ENCODE measurements around the gene PGPEP1.

Gene PGPEP1

DNA sequence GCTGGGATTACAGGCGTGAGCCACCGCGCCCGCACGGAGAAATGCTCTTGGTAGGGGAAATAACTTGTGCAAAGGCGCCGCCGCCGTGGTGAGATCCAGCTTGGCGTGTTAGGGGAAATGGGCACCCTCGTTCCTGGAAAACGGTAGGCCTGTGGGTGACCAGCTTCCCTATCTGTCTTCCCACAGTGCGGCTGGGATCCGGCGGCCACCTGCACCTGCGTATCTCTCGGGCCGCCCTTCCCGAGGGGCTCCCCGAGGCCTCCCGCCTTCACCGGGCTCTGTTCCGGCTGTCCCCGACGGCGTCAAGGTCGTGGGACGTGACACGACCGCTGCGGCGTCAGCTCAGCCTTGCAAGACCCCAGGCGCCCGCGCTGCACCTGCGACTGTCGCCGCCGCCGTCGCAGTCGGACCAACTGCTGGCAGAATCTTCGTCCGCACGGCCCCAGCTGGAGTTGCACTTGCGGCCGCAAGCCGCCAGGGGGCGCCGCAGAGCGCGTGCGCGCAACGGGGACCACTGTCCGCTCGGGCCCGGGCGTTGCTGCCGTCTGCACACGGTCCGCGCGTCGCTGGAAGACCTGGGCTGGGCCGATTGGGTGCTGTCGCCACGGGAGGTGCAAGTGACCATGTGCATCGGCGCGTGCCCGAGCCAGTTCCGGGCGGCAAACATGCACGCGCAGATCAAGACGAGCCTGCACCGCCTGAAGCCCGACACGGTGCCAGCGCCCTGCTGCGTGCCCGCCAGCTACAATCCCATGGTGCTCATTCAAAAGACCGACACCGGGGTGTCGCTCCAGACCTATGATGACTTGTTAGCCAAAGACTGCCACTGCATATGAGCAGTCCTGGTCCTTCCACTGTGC, 47.9 kb downstream of the PGPEP1 start:
- no peak overlapping the region; the same call in 1 of the 2 replicates for H3K9ac ChIP-seq (ENCODE audit: low read depth, low read length)
- H3K9me3 ChIP-seq (ENCODE audit: insufficient read depth, low read depth, low read length): no peaks in the 10 kb centered on the region
- H3K4me3 ChIP-seq (ENCODE audit: low read length): peak overlapping the region; percentile 38
- peaks cover 6% of the 10 kb centered on the region; the same call in 1 of the 2 replicates for H3K4me1 ChIP-seq (ENCODE audit: insufficient read depth, low read length)
- H3K27ac ChIP-seq (ENCODE audit: low read depth, low read length): no peak overlapping the region
- 27% methylated on average over 86 of the region's 86 CpGs for WGBS
- no peaks in the 10 kb centered on the region for H3K36me3 ChIP-seq (ENCODE audit: insufficient read depth, low read length)
- H3K27me3 ChIP-seq (ENCODE audit: insufficient read depth, low read length): peaks cover 25% of the 10 kb centered on the region

DNA sequence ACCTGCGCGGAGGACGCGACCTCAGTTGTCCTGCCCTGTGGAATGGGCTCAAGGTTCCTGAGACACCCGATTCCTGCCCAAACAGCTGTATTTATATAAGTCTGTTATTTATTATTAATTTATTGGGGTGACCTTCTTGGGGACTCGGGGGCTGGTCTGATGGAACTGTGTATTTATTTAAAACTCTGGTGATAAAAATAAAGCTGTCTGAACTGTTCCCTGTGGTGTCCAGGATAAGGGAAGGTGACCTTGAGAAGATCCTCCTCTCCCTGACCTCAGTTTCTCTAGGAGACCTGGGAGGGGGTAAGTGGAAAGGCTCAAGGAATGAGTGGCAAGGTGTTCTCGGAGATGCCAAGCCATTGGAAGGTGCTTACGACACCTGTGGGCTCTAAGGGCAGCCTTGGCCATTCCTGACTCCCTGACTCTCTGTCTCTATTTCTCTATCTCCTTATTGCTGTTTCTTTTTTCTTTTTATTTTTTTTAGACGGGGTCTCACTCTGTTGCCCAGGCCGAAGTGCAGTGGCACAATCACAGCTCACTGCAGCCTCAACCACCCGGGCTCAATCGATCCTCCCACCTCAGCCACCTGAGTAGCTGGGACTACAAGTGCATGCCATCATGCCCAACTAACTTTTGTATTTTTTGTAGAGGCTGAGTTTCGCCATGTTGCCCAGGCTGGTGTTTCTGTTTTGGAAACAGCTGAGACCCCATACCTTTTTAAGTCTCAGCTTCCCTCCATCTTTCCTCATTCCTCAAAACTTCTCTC, 48.7 kb downstream of the PGPEP1 start:
- Histone ChIP-seq H3K27me3 (ENCODE audit: insufficient read depth, low read length) (peaks cover 25% of the 10 kb centered on the region), H3K4me3 (ENCODE audit: low read length) (no peak overlapping the region), H3K4me1 (ENCODE audit: insufficient read depth, low read length) (peaks cover 6% of the 10 kb centered on the region; the same call in 1 of the 2 replicates), H3K9ac (ENCODE audit: low read depth, low read length) (no peak overlapping the region), H3K27ac (ENCODE audit: low read depth, low read length) (no peak overlapping the region), H3K36me3 (ENCODE audit: insufficient read depth, low read length) (no peaks in the 10 kb centered on the region), H3K9me3 (ENCODE audit: insufficient read depth, low read depth, low read length) (no peaks in the 10 kb centered on the region)
- WGBS: 91% methylated on average over 12 of the region's 13 CpGs

DNA sequence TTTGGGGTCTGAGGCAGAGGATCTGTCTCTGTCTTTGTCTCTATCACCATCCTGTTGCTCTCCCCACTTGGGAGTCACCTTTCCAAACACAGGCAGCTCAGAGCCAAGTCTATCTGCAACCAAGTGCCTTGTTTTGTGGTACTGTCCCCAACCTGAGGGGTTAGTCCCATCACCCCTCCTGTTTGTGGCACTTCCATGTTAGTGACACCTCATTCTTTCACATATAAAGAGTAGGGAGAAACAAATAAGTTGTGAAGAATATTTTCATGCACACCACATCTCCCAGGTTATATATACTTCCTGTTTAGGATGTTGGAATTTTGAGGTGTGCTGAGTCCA, 49.3 kb downstream of the PGPEP1 start:
- H3K27ac ChIP-seq (ENCODE audit: low read depth, low read length): no peak overlapping the region
- no peak overlapping the region for H3K4me3 ChIP-seq (ENCODE audit: low read length)
- no peaks in the 10 kb centered on the region for H3K9me3 ChIP-seq (ENCODE audit: insufficient read depth, low read depth, low read length)
- H3K4me1 ChIP-seq (ENCODE audit: insufficient read depth, low read length): peaks cover 6% of the 10 kb centered on the region; the same call in 1 of the 2 replicates
- H3K9ac ChIP-seq (ENCODE audit: low read depth, low read length): no peak overlapping the region
- H3K36me3 ChIP-seq (ENCODE audit: insufficient read depth, low read length): no peaks in the 10 kb centered on the region
- peaks cover 25% of the 10 kb centered on the region for H3K27me3 ChIP-seq (ENCODE audit: insufficient read depth, low read length)

DNA sequence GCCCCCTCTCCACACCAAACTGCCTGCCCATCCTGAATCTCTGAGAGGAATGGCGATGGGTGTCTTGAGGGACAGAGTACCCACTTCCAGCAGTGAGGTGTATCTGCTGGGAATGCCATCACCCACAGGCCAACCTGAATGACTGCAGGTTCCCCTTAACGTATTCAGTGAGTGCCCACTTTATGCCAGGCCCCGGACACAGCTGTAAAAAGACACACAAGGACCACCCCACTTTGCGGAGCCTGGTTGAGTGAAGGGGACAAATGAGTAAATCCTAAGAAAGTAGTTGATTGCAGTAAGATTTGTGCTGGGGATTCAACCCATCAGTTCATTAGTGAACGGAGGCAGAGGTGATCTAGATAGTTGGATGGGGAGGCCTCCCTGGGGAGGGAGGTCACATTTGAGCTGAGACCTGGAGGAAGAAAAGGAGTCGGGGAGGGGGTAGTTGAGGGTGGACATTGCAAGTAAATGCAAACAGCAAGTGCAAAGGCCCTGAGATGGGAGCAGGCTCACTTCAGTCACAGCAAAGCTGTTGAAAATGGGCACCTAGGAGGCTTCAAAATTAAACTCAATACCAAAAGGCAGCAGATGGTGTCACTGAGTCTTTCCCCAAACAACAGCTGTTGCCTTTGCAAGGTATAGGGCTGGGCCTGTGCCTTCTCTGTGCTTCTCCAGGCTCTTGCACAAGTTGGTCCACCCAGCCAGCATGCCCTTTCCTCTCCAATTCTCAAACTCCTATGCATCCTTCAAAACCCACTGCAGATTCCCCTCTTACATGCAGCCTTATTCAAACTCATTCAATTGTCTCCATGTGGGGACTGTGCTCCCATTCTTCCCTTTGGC, 49.9 kb downstream of the PGPEP1 start:
- H3K27me3 ChIP-seq (ENCODE audit: insufficient read depth, low read length): peaks cover 25% of the 10 kb centered on the region
- no peak overlapping the region for H3K27ac ChIP-seq (ENCODE audit: low read depth, low read length)
- peaks cover 6% of the 10 kb centered on the region; the same call in 1 of the 2 replicates for H3K4me1 ChIP-seq (ENCODE audit: insufficient read depth, low read length)
- H3K9me3 ChIP-seq (ENCODE audit: insufficient read depth, low read depth, low read length): no peaks in the 10 kb centered on the region
- 89% methylated on average over 6 of the region's 6 CpGs for WGBS
- H3K9ac ChIP-seq (ENCODE audit: low read depth, low read length): no peak overlapping the region
- no peak overlapping the region for H3K4me3 ChIP-seq (ENCODE audit: low read length)
- no peaks in the 10 kb centered on the region for H3K36me3 ChIP-seq (ENCODE audit: insufficient read depth, low read length)

DNA sequence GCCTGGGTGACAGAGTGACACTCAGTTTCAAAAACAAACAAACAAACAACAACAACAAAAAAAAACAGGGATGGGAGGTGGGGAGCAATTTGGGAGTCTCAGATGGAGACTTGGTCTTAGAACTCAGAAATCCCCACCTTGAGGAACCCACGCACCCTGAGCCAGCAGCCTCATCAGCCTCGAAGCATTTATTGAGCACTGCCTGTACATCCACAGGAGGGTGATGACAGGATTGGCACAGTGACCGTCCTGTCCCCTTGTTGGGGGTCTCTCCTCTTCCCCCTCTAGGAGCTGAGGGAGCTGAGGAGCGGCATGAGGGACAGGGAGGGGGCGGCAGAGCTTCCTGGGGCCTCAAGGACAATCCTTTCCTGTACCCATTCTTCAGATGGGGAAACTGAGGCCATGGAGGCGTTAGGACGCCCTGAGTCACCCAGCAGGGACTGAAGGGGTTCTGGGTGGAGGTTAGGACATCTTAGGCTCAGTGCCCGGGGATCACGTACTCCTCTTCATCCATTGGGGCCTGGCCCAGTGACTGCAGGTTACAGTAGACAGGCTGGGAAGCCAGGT, 51.2 kb downstream of the PGPEP1 start:
- Histone ChIP-seq H3K36me3 (ENCODE audit: insufficient read depth, low read length) (no peaks in the 10 kb centered on the region), H3K27ac (ENCODE audit: low read depth, low read length) (no peak overlapping the region), H3K9me3 (ENCODE audit: insufficient read depth, low read depth, low read length) (no peaks in the 10 kb centered on the region), H3K4me1 (ENCODE audit: insufficient read depth, low read length) (no peaks in the 10 kb centered on the region), H3K27me3 (ENCODE audit: insufficient read depth, low read length) (peaks cover 25% of the 10 kb centered on the region), H3K4me3 (ENCODE audit: low read length) (no peak overlapping the region), H3K9ac (ENCODE audit: low read depth, low read length) (no peak overlapping the region)
- WGBS: 84% methylated on average over 7 of the region's 9 CpGs

DNA sequence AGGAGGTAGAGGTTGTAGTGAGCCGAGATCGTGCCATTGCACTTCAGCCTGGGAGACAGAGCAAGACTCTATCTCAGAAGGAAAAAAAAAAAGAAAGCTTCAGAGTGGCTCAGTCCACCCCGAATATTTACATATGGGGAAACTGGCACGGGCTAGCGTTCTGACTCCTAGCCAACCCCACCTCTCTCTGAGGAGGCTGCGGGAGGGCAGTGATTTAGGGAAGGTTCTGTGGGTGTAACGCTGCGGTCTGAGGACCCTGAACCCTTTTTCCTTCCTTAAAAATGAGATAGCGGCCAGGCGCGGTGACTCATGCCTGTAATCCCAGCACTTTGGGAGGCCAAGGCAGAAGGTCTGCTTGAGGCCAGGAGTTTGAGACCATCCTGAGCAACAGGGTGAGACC, 52.0 kb downstream of the PGPEP1 start:
- no peaks in the 10 kb centered on the region for H3K9me3 ChIP-seq (ENCODE audit: insufficient read depth, low read depth, low read length)
- H3K27me3 ChIP-seq (ENCODE audit: insufficient read depth, low read length): peaks cover 18% of the 10 kb centered on the region
- no peaks in the 10 kb centered on the region for H3K4me1 ChIP-seq (ENCODE audit: insufficient read depth, low read length)
- H3K27ac ChIP-seq (ENCODE audit: low read depth, low read length): no peak overlapping the region
- H3K9ac ChIP-seq (ENCODE audit: low read depth, low read length): no peak overlapping the region
- no peaks in the 10 kb centered on the region for H3K36me3 ChIP-seq (ENCODE audit: insufficient read depth, low read length)
- H3K4me3 ChIP-seq (ENCODE audit: low read length): no peak overlapping the region
- 90% methylated on average over 11 of the region's 11 CpGs for WGBS

DNA sequence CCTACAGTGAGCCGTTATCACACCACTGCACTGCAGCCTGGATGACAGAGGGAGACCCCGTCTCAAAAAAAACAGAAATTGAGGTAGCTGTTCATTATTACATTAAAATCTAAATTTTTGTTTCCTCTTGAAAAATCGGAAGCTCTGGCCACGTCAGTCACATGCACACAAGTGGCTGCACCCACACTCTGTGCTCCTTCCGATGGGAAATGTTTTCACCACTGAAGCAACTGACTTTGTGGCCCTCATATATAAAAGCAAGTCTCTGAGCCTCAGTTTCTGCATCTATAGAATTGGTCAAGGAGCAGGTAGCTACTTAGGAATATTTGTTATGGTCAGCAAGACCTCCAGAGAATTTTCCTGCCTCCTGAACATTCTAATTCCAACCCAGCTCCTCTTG, 52.5 kb downstream of the PGPEP1 start:
- WGBS: 92% methylated on average over 4 of the region's 5 CpGs
- no peaks in the 10 kb centered on the region for H3K9me3 ChIP-seq (ENCODE audit: insufficient read depth, low read depth, low read length)
- no peak overlapping the region for H3K27ac ChIP-seq (ENCODE audit: low read depth, low read length)
- H3K36me3 ChIP-seq (ENCODE audit: insufficient read depth, low read length): no peaks in the 10 kb centered on the region
- no peak overlapping the region for H3K4me3 ChIP-seq (ENCODE audit: low read length)
- peaks cover 13% of the 10 kb centered on the region for H3K27me3 ChIP-seq (ENCODE audit: insufficient read depth, low read length)
- H3K4me1 ChIP-seq (ENCODE audit: insufficient read depth, low read length): no peaks in the 10 kb centered on the region
- no peak overlapping the region for H3K9ac ChIP-seq (ENCODE audit: low read depth, low read length)

DNA sequence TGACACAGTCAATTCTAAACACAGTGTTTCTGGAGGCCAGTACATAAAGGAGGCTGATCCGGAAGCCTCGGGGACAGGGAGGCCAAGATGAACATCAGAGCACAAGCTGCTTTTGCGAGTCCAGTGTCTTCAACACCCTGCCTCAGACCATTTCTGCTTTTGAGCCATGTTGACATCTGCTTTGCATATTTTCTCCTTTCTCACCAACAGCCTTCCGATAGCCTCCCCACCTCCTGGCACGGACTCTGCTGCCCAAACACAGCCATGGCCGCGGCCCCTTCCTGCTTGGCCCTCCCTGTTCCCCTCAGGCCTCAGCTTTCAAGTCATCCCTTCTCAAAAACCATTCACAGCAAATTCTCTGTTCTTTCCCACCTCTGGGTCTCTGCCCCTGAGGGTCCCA, 53.4 kb downstream of the PGPEP1 start:
- H3K27me3 ChIP-seq (ENCODE audit: insufficient read depth, low read length): peaks cover 4% of the 10 kb centered on the region
- no peak overlapping the region for H3K4me3 ChIP-seq (ENCODE audit: low read length)
- no peaks in the 10 kb centered on the region for H3K9me3 ChIP-seq (ENCODE audit: insufficient read depth, low read depth, low read length)
- no peak overlapping the region for H3K27ac ChIP-seq (ENCODE audit: low read depth, low read length)
- no peaks in the 10 kb centered on the region for H3K4me1 ChIP-seq (ENCODE audit: insufficient read depth, low read length)
- no peak overlapping the region for H3K9ac ChIP-seq (ENCODE audit: low read depth, low read length)
- 92% methylated on average over 7 of the region's 7 CpGs for WGBS
- no peaks in the 10 kb centered on the region for H3K36me3 ChIP-seq (ENCODE audit: insufficient read depth, low read length)

DNA sequence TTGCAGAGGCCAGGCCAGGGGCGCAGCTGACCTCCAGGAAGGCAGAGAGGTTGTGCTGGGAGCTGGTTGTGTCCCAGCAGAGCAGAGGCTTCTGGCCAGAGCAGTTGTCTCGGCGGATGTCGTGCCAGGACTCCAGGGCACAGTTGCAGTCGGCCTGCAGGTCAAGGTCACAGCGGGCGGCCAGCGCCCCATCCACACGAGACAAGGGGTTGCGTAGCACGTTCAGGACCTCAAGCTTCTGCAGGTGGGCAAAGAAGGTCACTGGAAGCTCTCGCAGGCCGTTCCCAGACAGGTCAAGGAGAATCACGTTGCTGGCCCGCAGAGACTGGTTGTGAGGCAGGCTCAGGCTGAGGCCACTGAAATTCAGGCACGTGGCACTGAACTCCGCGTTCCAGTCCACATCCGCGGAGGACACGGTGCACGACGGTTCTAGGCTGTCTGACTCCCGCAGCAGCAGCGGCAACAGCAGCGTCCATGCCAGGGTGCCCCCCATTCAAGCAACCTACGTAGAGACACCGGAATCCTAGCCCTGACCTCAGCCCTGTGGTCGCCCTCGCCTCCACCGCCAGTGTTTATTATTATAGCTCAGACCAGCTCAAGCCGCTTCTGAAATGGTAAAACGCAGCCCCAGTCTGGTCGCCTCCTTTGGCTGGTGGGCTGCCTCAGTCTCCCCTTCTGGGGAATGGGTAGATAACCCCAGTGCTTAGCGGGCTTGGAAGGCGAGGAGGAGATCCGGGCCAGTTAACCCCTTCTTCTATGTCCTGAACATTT, 56.3 kb downstream of the PGPEP1 start:
- no peak overlapping the region for H3K27ac ChIP-seq (ENCODE audit: low read depth, low read length)
- H3K9me3 ChIP-seq (ENCODE audit: insufficient read depth, low read depth, low read length): no peaks in the 10 kb centered on the region
- H3K4me1 ChIP-seq (ENCODE audit: insufficient read depth, low read length): no peaks in the 10 kb centered on the region
- 85% methylated on average over 37 of the region's 37 CpGs for WGBS
- no peak overlapping the region for H3K4me3 ChIP-seq (ENCODE audit: low read length)
- H3K36me3 ChIP-seq (ENCODE audit: insufficient read depth, low read length): no peaks in the 10 kb centered on the region
- H3K9ac ChIP-seq (ENCODE audit: low read depth, low read length): no peak overlapping the region
- H3K27me3 ChIP-seq (ENCODE audit: insufficient read depth, low read length): no peaks in the 10 kb centered on the region
